Smooth muscle cell (in vitro differentiated cells): ENCODE results near the gene RBM20. TPM values are rescaled to one million over a fixed set of nuclear protein-coding genes. Genes with fewer than 3 reads are reported as not detected.

Experiments used
- DNase-seq: peaks from one replicate; lab custom pipeline; 2025; ENCODE audit not compliant: unreplicated experiment; lab: John Stamatoyannopoulos, UW
- H2AFZ ChIP-seq: fragments of 200-600 bp; sonication (generic); 2 replicates; pipeline ENCODE4 v1.6.0; 2016; ENCODE audit warnings: antibody characterized with exemption, low read depth, mild to moderate bottlenecking
- H3F3A ChIP-seq: fragments of 200-600 bp; sonication (generic); 2 replicates; pipeline ENCODE4 v1.6.0; 2017; ENCODE audit warnings: antibody characterized with exemption, low read depth
- H3K27ac ChIP-seq: fragments of 200-600 bp; sonication (generic); 2 replicates; pipeline ENCODE4 v1.5.1; 2016; ENCODE audit warnings: low read depth, mild to moderate bottlenecking
- H3K27me3 ChIP-seq: fragments of 200-600 bp; sonication (generic); 2 replicates; pipeline ENCODE4 v1.6.1; 2016; ENCODE audit warnings: low read depth, mild to moderate bottlenecking
- H3K36me3 ChIP-seq: fragments of 200-600 bp; sonication (generic); 2 replicates; pipeline ENCODE4 v1.5.1; 2016; ENCODE audit warnings: low read depth
- H3K4me1 ChIP-seq: fragments of 200-600 bp; sonication (generic); 2 replicates; pipeline ENCODE4 v1.5.1; 2016; ENCODE audit warnings: low read depth
- H3K4me2 ChIP-seq: fragments of 200-600 bp; sonication (generic); 2 replicates; pipeline ENCODE4 v1.6.0; 2016; ENCODE audit warnings: mild to moderate bottlenecking
- H3K4me3 ChIP-seq: fragments of 200-600 bp; sonication (generic); 2 replicates; pipeline ENCODE4 v1.5.1; 2016; ENCODE audit warnings: mild to moderate bottlenecking
- H3K79me2 ChIP-seq: fragments of 200-600 bp; sonication (generic); 2 replicates; pipeline ENCODE4 v1.6.0; 2016; ENCODE audit warnings: low read depth, mild to moderate bottlenecking
- H3K9ac ChIP-seq: fragments of 200-600 bp; sonication (generic); 2 replicates; pipeline ENCODE4 v1.6.0; 2016; ENCODE audit warnings: low read depth
- H3K9me3 ChIP-seq: fragments of 200-600 bp; sonication (generic); replicated peaks from 2 replicates; pipeline ENCODE4 v1.5.1; 2016; ENCODE audit warnings: low read depth
- H4K20me1 ChIP-seq: fragments of 200-600 bp; sonication (generic); 2 replicates; pipeline ENCODE4 v1.6.0; 2016; ENCODE audit warnings: low read depth
- WGBS: methylation state at CpG from one replicate; pipeline ENCODE4 v1.1.7; 2016; ENCODE audit warnings: low lambda C conversion rate; 5-methylcytosine and 5-hydroxymethylcytosine counted together
- polyA plus RNA-seq: library from polyadenylated mRNA; unstranded; fragments of >200 nt; fragmentation: Nextera tagmentation; extraction: Ambion mirVana; gene quantifications from 2 replicates; pipeline ENCODE4 v1.2.1, GENCODE V29; 2016
- total RNA-seq: library from RNA; depleted of rRNA; stranded (reverse); fragments of >200 nt; gene quantifications from 2 replicates; pipeline ENCODE4 v1.2.3, GENCODE V29; 2014
- TF ChIP-seq, protein P1 (sequence below): fragments of 200-600 bp; sonication (generic); IDR thresholded peaks from 2 replicates; pipeline ENCODE4 v1.5.1; 2017; ENCODE audit warnings: borderline replicate concordance, mild to moderate bottlenecking, antibody characterized with exemption; ENCODE audit not compliant: insufficient read depth, poor library complexity, severe bottlenecking

The RBM20 gene
- total and polyA plus RNA-seq, 2 experiments from 2014 or later, result 0.09 TPM

GRCh38 chr10:110671788-110672579 is 27.8 kb downstream of the RBM20 start:
- Histone ChIP-seq H3K9ac (peak overlapping the region; percentile 34), H3K4me3 (peak overlapping the region; percentile 67), H3F3A (no peaks in the 10 kb centered on the region), H2AFZ (peak overlapping the region; percentile 86), H3K79me2 (no peaks in the 10 kb centered on the region), H3K9me3 (no peaks in the 10 kb centered on the region), H3K27me3 (no peaks in the 10 kb centered on the region), H3K36me3 (no peaks in the 10 kb centered on the region), H3K27ac (no peak overlapping the region), H3K4me1 (peaks cover 4% of the 10 kb centered on the region), H3K4me2 (peak overlapping the region; percentile 81), H4K20me1 (no peaks in the 10 kb centered on the region)
- WGBS, result 3% methylated on average over 47 of the region's 47 CpGs
- TF ChIP-seq, protein P1, sequence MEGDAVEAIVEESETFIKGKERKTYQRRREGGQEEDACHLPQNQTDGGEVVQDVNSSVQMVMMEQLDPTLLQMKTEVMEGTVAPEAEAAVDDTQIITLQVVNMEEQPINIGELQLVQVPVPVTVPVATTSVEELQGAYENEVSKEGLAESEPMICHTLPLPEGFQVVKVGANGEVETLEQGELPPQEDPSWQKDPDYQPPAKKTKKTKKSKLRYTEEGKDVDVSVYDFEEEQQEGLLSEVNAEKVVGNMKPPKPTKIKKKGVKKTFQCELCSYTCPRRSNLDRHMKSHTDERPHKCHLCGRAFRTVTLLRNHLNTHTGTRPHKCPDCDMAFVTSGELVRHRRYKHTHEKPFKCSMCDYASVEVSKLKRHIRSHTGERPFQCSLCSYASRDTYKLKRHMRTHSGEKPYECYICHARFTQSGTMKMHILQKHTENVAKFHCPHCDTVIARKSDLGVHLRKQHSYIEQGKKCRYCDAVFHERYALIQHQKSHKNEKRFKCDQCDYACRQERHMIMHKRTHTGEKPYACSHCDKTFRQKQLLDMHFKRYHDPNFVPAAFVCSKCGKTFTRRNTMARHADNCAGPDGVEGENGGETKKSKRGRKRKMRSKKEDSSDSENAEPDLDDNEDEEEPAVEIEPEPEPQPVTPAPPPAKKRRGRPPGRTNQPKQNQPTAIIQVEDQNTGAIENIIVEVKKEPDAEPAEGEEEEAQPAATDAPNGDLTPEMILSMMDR, result peak; percentile 76
- peak; percentile 53 for DNase-seq

- peak overlapping the region; percentile 34 for H3K9ac ChIP-seq
- peak overlapping the region; percentile 86 for H2AFZ ChIP-seq
- no peaks in the 10 kb centered on the region for H3K27me3 ChIP-seq
- WGBS, result 14% methylated on average over 12 of the region's 12 CpGs
- DNase-seq, result no peak
- H3F3A ChIP-seq, result no peaks in the 10 kb centered on the region
- no peaks in the 10 kb centered on the region for H3K9me3 ChIP-seq
- H3K4me1 ChIP-seq, result peaks cover 4% of the 10 kb centered on the region
- H3K36me3 ChIP-seq, result no peaks in the 10 kb centered on the region
- no peak overlapping the region for H3K27ac ChIP-seq
- H3K4me2 ChIP-seq, result peak overlapping the region; percentile 81
- no peaks in the 10 kb centered on the region for H4K20me1 ChIP-seq
- H3K4me3 ChIP-seq, result peak overlapping the region; percentile 67
- TF ChIP-seq, protein P1, result no peak
- no peaks in the 10 kb centered on the region for H3K79me2 ChIP-seq
Observed at GRCh38 chr10:110672580-110672919, 28.4 kb downstream of the RBM20 start.

GRCh38 chr10:110676016-110676415 is 31.9 kb downstream of the RBM20 start:
- Histone ChIP-seq H4K20me1 (no peaks in the 10 kb centered on the region), H3K4me1 (no peaks in the 10 kb centered on the region), H3K9me3 (no peaks in the 10 kb centered on the region), H2AFZ (no peak overlapping the region), H3K9ac (no peak overlapping the region), H3K27ac (no peak overlapping the region), H3K27me3 (no peaks in the 10 kb centered on the region), H3K4me2 (no peak overlapping the region), H3F3A (no peaks in the 10 kb centered on the region), H3K36me3 (no peaks in the 10 kb centered on the region), H3K79me2 (no peaks in the 10 kb centered on the region), H3K4me3 (no peak overlapping the region)
- DNase-seq, result no peak
- TF ChIP-seq, protein P1, result no peak
- 64% methylated on average over 6 of the region's 6 CpGs for WGBS
